K562 (cell line): ENCODE data around the gene C20orf96. TPM values are rescaled to one million over a fixed set of nuclear protein-coding genes. Genes with fewer than 3 reads are reported as not detected.

Experiments used
- BHLHE40 ChIP-seq: IDR thresholded peaks from 2 replicates; pipeline ENCODE4 v1.6.1; 2011; ENCODE audit warnings: low read length, improper control_type of control experiment
- DNMT1 ChIP-seq: fragments of 450-650 bp; IDR thresholded peaks from 2 replicates; pipeline ENCODE4 v1.6.1; 2016; ENCODE audit warnings: antibody characterized with exemption, mild to moderate bottlenecking
- ELK3 ChIP-seq: fragments of 450-650 bp; formaldehyde crosslinking; IDR thresholded peaks from 2 replicates; pipeline ENCODE4 v1.4.0; 2020; ENCODE audit warnings: mild to moderate bottlenecking
- FOXA3 ChIP-seq, 2 experiments: fragments of 450-650 bp in 1 of 2; sonication (generic) in 1 of 2; formaldehyde crosslinking; IDR thresholded peaks in 1 of 2; conservative IDR thresholded peaks in 1 of 2; 2 replicates each; pipeline versions ENCODE4 v1.4.0 to v1.8.0; 2020 to 2022; ENCODE audit warnings: mild to moderate bottlenecking in 2 of 2, missing genetic modification reagents in 1 of 2
- GTF2E2 ChIP-seq: fragments of 200-800 bp; sonication (Bioruptor generic); IDR thresholded peaks from 2 replicates; pipeline ENCODE4 v1.6.1; 2016; ENCODE audit warnings: missing genetic modification characterization, missing compliant biosample characterization
- HDGF ChIP-seq: fragments of 450-650 bp; IDR thresholded peaks from 2 replicates; pipeline ENCODE4 v1.6.1; 2016
- HINFP ChIP-seq: fragments of 450-650 bp; conservative IDR thresholded peaks from 2 replicates; pipeline ENCODE4 v1.6.1; 2016; ENCODE audit warnings: missing genetic modification characterization, low read depth, mild to moderate bottlenecking, control low read depth, missing compliant biosample characterization
- PYGO2 ChIP-seq: fragments of 450-650 bp; IDR thresholded peaks from 2 replicates; pipeline ENCODE4 v1.6.1; 2016; ENCODE audit warnings: mild to moderate bottlenecking, missing genetic modification characterization, moderate library complexity, missing compliant biosample characterization
- RBM22 ChIP-seq: fragments of 200-400 bp; formaldehyde crosslinking; IDR thresholded peaks from 2 replicates; pipeline ENCODE4 v1.6.1; 2018; ENCODE audit warnings: low read length, low read depth; ENCODE audit not compliant: poor library complexity, severe bottlenecking
- TRIM25 ChIP-seq: fragments of 450-650 bp; IDR thresholded peaks from 2 replicates; pipeline ENCODE4 v1.7.0; 2016; ENCODE audit warnings: borderline replicate concordance
- ZBTB43 ChIP-seq: sonication (generic); formaldehyde crosslinking; IDR thresholded peaks from 2 replicates; pipeline ENCODE4 v1.8.0; 2023; ENCODE audit warnings: mild to moderate bottlenecking, missing genetic modification reagents
- ZBTB5 ChIP-seq: fragments of 450-650 bp; IDR thresholded peaks from 2 replicates; pipeline ENCODE4 v1.6.1; 2017; ENCODE audit warnings: antibody characterized with exemption
- ZHX1 ChIP-seq: fragments of 150-350 bp; conservative IDR thresholded peaks from 2 replicates; pipeline ENCODE4 v1.6.1; 2014; ENCODE audit warnings: low read length
- ZNF551 ChIP-seq: fragments of 250-450 bp; sonication (Bioruptor Pico); IDR thresholded peaks from 2 replicates; pipeline ENCODE4 v1.5.0; 2021; ENCODE audit warnings: mild to moderate bottlenecking, moderate library complexity
- ZNF57 ChIP-seq: fragments of 450-650 bp; formaldehyde crosslinking; IDR thresholded peaks from 2 replicates; pipeline ENCODE4 v1.4.0; 2020; ENCODE audit warnings: mild to moderate bottlenecking, moderate library complexity
- ZNF584 ChIP-seq: fragments of 200-800 bp; sonication (Bioruptor generic); IDR thresholded peaks from 2 replicates; pipeline ENCODE4 v1.6.1; 2016; ENCODE audit warnings: low read depth, mild to moderate bottlenecking, missing genetic modification characterization, missing compliant biosample characterization
- polyA plus RNA-seq, 8 experiments: library from polyadenylated mRNA; depleted of rRNA in 4 of 8; stranded (reverse) in 5 of 8; unstranded in 3 of 8; fragments of >200 nt; fragmentation: Nextera tagmentation in 2 of 8; fragmentation: Illumina TruSeq in 1 of 8; extraction: Ambion mirVana in 2 of 8; extraction: Trizol in 1 of 8; gene quantifications; 2 replicates each; pipeline versions ENCODE4 v1.2.1 to v1.2.3, GENCODE V29; 2011 to 2014; ENCODE audit warnings: inconsistent platforms in 1 of 8, missing spikeins in 1 of 8
- total RNA-seq, 7 experiments: library from RNA; depleted of rRNA in 6 of 7; stranded (reverse); fragments of >200 nt in 6 of 7; fragmentation: Illumina TruSeq in 2 of 7; extraction: Trizol in 2 of 7; gene quantifications; 2 replicates each; pipeline versions ENCODE4 v1.2.1 to v1.2.3, GENCODE V29; 2011 to 2021; ENCODE audit warnings: low replicate concordance in 1 of 7

C20orf96 gene
- total and polyA plus RNA-seq, 9 of the 15 experiments (the other 6 are each of a cell fraction or from before 2014, with no cell fraction given): 1.7 to 11.7 (median 4.2) TPM

GRCh38 chr20:297098-297924 lies 6.8 kb upstream of the C20orf96 start, which contains the start of gene ZCCHC3 (continued):
- TF ChIP-seq DNMT1 (no peak), GTF2E2 (tag) (peak; percentile 71; the same call in 1 of the 2 replicates), HINFP (tag) (0 out of 2 replicates have a peak, but pooled peaks have one; percentile 26), PYGO2 (tag) (no peak), FOXA3 (CRISPR knock-in tag; conservative IDR thresholded peaks at IDR 0.05 in 1 of 2, IDR thresholded peaks at IDR 0.05 in 1 of 2) (no peak), BHLHE40 (peak; percentile 79), ZBTB43 (CRISPR knock-in tag) (no peak), ZBTB5 (no peak), HDGF (no peak), ZNF584 (CRISPR knock-in tag) (no peak), ELK3 (CRISPR knock-in tag) (no peak), RBM22 (no peak), ZNF551 (no peak), TRIM25 (no peak), ZNF57 (no peak), ZHX1 (no peak)
